GM23338 (cell line): ENCODE data around the gene VPS50. TPM values are rescaled to one million over a fixed set of nuclear protein-coding genes. Genes with fewer than 3 reads are reported as not detected.

Experiments used
- ATAC-seq: fragments of 200-7000 bp; cut with Tn5 transposase; 3 replicates; pipeline ENCODE4 v1.9.1; 2020
- DNase-seq: peaks from one replicate; pipeline ENCODE4 v3.0.0-alpha.2; 2015; ENCODE audit warnings: low spot score
- H2AFZ ChIP-seq: fragments of 200-600 bp; sonication (generic); 2 replicates; pipeline ENCODE4 v1.8.0; 2016; ENCODE audit warnings: antibody characterized with exemption, mild to moderate bottlenecking, moderate library complexity
- H3F3A ChIP-seq: fragments of 200-600 bp; sonication (generic); replicated peaks from 2 replicates; pipeline ENCODE4 v1.8.0; 2017; ENCODE audit warnings: antibody characterized with exemption, mixed run types, low read depth
- H3K27ac ChIP-seq: fragments of 200-600 bp; sonication (generic); 2 replicates; pipeline ENCODE4 v1.6.1; 2016; ENCODE audit warnings: low read depth
- H3K27me3 ChIP-seq: fragments of 200-600 bp; sonication (generic); 2 replicates; pipeline ENCODE4 v1.8.0; 2016; ENCODE audit warnings: mild to moderate bottlenecking, mixed run types, moderate library complexity; ENCODE audit not compliant: insufficient read depth
- H3K36me3 ChIP-seq: fragments of 200-600 bp; sonication (generic); 2 replicates; pipeline ENCODE4 v1.8.0; 2016; ENCODE audit warnings: mild to moderate bottlenecking; ENCODE audit not compliant: insufficient read depth
- H3K4me1 ChIP-seq: fragments of 200-600 bp; sonication (generic); 2 replicates; pipeline ENCODE4 v1.8.0; 2016; ENCODE audit warnings: mild to moderate bottlenecking, moderate library complexity; ENCODE audit not compliant: insufficient read depth
- H3K4me2 ChIP-seq: fragments of 200-600 bp; sonication (generic); 2 replicates; pipeline ENCODE4 v1.7.1; 2017; ENCODE audit warnings: mixed run types
- H3K4me3 ChIP-seq: fragments of 200-600 bp; sonication (generic); 2 replicates; pipeline ENCODE4 v1.6.1; 2016; ENCODE audit warnings: mixed run types
- H3K79me2 ChIP-seq: fragments of 200-600 bp; sonication (generic); replicated peaks from 2 replicates; pipeline ENCODE4 v1.8.0; 2017; ENCODE audit warnings: mild to moderate bottlenecking; ENCODE audit not compliant: insufficient read depth
- H3K9me2 ChIP-seq: fragments of 200-600 bp; sonication (generic); 2 replicates; pipeline ENCODE4 v1.8.0; 2017; ENCODE audit not compliant: insufficient read depth
- H4K20me1 ChIP-seq: fragments of 200-600 bp; sonication (generic); replicated peaks from 2 replicates; pipeline ENCODE4 v1.8.0; 2017; ENCODE audit warnings: mild to moderate bottlenecking; ENCODE audit not compliant: insufficient read depth
- H3K27ac Mint-ChIP-seq: 2 replicates; pipeline ENCODE4 v1.8.0; 2020; ENCODE audit warnings: inconsistent platforms, mild to moderate bottlenecking, moderate library complexity, mixed read lengths
- H3K27me3 Mint-ChIP-seq: 3 replicates; pipeline ENCODE4 v1.8.0; 2022; ENCODE audit warnings: low read depth, mild to moderate bottlenecking, moderate library complexity, mixed read lengths, inconsistent platforms; ENCODE audit not compliant: insufficient read depth, poor library complexity
- H3K36me3 Mint-ChIP-seq: 3 replicates; pipeline ENCODE4 v1.8.0; 2021; ENCODE audit warnings: low read depth, mild to moderate bottlenecking, inconsistent platforms, moderate library complexity, mixed read lengths
- H3K4me1 Mint-ChIP-seq: 3 replicates; pipeline ENCODE4 v1.8.0; 2020; ENCODE audit warnings: mild to moderate bottlenecking, inconsistent platforms, mixed read lengths
- H3K4me3 Mint-ChIP-seq: 3 replicates; pipeline ENCODE4 v1.8.0; 2021; ENCODE audit warnings: moderate library complexity, mild to moderate bottlenecking, inconsistent platforms, mixed read lengths
- H3K9me3 Mint-ChIP-seq: 3 replicates; pipeline ENCODE4 v1.8.0; 2020; ENCODE audit warnings: moderate library complexity, mild to moderate bottlenecking, inconsistent platforms, mixed read lengths
- CREB1 ChIP-seq: fragments of 250-450 bp; sonication (Bioruptor Pico); IDR thresholded peaks from 2 replicates; pipeline ENCODE4 v1.5.0; 2020; ENCODE audit warnings: low read depth, mild to moderate bottlenecking, moderate library complexity
- CTCF ChIP-seq, 2 experiments: fragments of 200-600 bp in 1 of 2; sonication (generic) in 1 of 2; conservative IDR thresholded peaks; 2 replicates each; pipeline versions ENCODE4 v1.5.1 to v1.6.1; 2016 to 2017; ENCODE audit warnings: antibody characterized with exemption in 2 of 2, low read depth in 2 of 2, mild to moderate bottlenecking in 2 of 2, moderate library complexity in 1 of 2
- EZH2 ChIP-seq: fragments of 200-600 bp; sonication (generic); IDR thresholded peaks from one replicate; pipeline ENCODE4 v1.8.0; 2017; ENCODE audit warnings: antibody characterized with exemption, mild to moderate bottlenecking, low read depth; ENCODE audit not compliant: unreplicated experiment
- JUNB ChIP-seq: IDR thresholded peaks from one replicate; pipeline ENCODE4 v1.6.1; 2016; ENCODE audit warnings: antibody characterized with exemption; ENCODE audit not compliant: unreplicated experiment
- NANOG ChIP-seq: IDR thresholded peaks from 2 replicates; pipeline ENCODE4 v1.6.1; 2016; ENCODE audit warnings: antibody characterized with exemption, borderline replicate concordance
- POLR2AphosphoS5 ChIP-seq: IDR thresholded peaks from 2 replicates; pipeline ENCODE4 v1.6.1; 2016; ENCODE audit warnings: antibody characterized with exemption, low read depth
- STAT1 ChIP-seq: IDR thresholded peaks from one replicate; pipeline ENCODE4 v1.6.1; 2016; ENCODE audit warnings: antibody characterized with exemption; ENCODE audit not compliant: unreplicated experiment
- ZNF114 ChIP-seq: fragments of 250-450 bp; sonication (Bioruptor Pico); IDR thresholded peaks from 2 replicates; pipeline ENCODE4 v1.5.0; 2020; ENCODE audit warnings: mild to moderate bottlenecking, moderate library complexity
- ZNF462 ChIP-seq: fragments of 250-450 bp; sonication (Bioruptor Pico); IDR thresholded peaks from 2 replicates; pipeline ENCODE4 v1.5.0; 2020; ENCODE audit warnings: mild to moderate bottlenecking, moderate library complexity
- polyA plus RNA-seq: library from polyadenylated mRNA; unstranded; fragments of >200 nt; fragmentation: Nextera tagmentation; extraction: Ambion mirVana; gene quantifications from 2 replicates; pipeline ENCODE4 v1.2.1, GENCODE V29; 2016
- total RNA-seq: library from RNA; depleted of rRNA; stranded (reverse); fragments of >200 nt; shearing (Covaris generic); gene quantifications from 2 replicates; pipeline ENCODE4 v1.2.3, GENCODE V29; 2014
- TF ChIP-seq, protein P1 (sequence below): IDR thresholded peaks from 2 replicates; pipeline ENCODE4 v1.6.1; 2016; ENCODE audit warnings: antibody characterized with exemption
- TF ChIP-seq, protein P2 (sequence below): IDR thresholded peaks from one replicate; pipeline ENCODE4 v1.6.1; 2018; ENCODE audit warnings: antibody characterized with exemption; ENCODE audit not compliant: unreplicated experiment

VPS50 gene
- total and polyA plus RNA-seq, 2 experiments from 2014 or later, result 4.3 to 12.3 TPM

- no peak for TF ChIP-seq ZNF462 (CRISPR knock-in tag)
- no peak for TF ChIP-seq POLR2AphosphoS5
- no peak for TF ChIP-seq JUNB
- no peak for TF ChIP-seq STAT1
These were observed 118.2 kb downstream of the VPS50 start (continued) for GRCh38 chr7:93350338-93350737.

DNA sequence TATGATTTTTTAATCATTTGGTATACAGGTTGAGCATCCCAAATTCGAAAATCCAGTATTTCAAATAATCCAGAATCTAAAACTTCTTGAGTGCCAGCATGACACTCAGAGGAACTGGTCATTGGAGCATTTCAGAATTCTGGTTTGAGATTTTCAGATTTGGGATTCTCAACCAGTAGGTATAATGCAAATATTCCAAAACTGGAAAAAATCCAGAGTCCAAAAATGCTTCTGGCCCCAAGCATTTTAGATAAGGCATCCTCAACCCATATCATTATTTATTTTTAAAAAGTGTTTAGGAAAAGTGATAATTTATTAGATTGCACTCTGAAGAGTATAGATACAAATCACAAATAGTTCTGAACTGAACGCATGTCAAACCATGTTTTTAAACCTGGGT lies 120.7 kb downstream of the VPS50 start:
- no peaks in the 10 kb centered on the region for H3K9me3 Mint-ChIP-seq
- Histone ChIP-seq H3K4me2 (no peak overlapping the region), H3K27ac (no peak overlapping the region), H4K20me1 (no peaks in the 10 kb centered on the region), H2AFZ (no peak overlapping the region), H3K36me3 (no peaks in the 10 kb centered on the region), H3K27me3 (no peaks in the 10 kb centered on the region), H3F3A (no peaks in the 10 kb centered on the region), H3K4me1 (no peaks in the 10 kb centered on the region), H3K9me2 (no peaks in the 10 kb centered on the region), H3K79me2 (no peaks in the 10 kb centered on the region), H3K4me3 (no peak overlapping the region)
- H3K4me3 Mint-ChIP-seq, result no peak overlapping the region
- H3K27me3 Mint-ChIP-seq, result no peaks in the 10 kb centered on the region
- no peak overlapping the region for H3K27ac Mint-ChIP-seq
- DNase-seq (no peak), ATAC-seq (no peak)
- peaks cover 10% of the 10 kb centered on the region; the same call in 2 of the 3 replicates for H3K4me1 Mint-ChIP-seq
- no peaks in the 10 kb centered on the region; the same call in 2 of the 3 replicates for H3K36me3 Mint-ChIP-seq
- TF ChIP-seq CREB1 (CRISPR knock-in tag), result no peak
- no peak for TF ChIP-seq ZNF114 (CRISPR knock-in tag)
- TF ChIP-seq, protein P1, sequence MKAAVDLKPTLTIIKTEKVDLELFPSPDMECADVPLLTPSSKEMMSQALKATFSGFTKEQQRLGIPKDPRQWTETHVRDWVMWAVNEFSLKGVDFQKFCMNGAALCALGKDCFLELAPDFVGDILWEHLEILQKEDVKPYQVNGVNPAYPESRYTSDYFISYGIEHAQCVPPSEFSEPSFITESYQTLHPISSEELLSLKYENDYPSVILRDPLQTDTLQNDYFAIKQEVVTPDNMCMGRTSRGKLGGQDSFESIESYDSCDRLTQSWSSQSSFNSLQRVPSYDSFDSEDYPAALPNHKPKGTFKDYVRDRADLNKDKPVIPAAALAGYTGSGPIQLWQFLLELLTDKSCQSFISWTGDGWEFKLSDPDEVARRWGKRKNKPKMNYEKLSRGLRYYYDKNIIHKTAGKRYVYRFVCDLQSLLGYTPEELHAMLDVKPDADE, result no peak
- TF ChIP-seq CTCF (conservative IDR thresholded peaks at IDR 0.05; ENCODE audit: low read depth in 2 of 2), result no peak
- no peak for TF ChIP-seq JUNB
- TF ChIP-seq NANOG, result no peak
- TF ChIP-seq, protein P2, sequence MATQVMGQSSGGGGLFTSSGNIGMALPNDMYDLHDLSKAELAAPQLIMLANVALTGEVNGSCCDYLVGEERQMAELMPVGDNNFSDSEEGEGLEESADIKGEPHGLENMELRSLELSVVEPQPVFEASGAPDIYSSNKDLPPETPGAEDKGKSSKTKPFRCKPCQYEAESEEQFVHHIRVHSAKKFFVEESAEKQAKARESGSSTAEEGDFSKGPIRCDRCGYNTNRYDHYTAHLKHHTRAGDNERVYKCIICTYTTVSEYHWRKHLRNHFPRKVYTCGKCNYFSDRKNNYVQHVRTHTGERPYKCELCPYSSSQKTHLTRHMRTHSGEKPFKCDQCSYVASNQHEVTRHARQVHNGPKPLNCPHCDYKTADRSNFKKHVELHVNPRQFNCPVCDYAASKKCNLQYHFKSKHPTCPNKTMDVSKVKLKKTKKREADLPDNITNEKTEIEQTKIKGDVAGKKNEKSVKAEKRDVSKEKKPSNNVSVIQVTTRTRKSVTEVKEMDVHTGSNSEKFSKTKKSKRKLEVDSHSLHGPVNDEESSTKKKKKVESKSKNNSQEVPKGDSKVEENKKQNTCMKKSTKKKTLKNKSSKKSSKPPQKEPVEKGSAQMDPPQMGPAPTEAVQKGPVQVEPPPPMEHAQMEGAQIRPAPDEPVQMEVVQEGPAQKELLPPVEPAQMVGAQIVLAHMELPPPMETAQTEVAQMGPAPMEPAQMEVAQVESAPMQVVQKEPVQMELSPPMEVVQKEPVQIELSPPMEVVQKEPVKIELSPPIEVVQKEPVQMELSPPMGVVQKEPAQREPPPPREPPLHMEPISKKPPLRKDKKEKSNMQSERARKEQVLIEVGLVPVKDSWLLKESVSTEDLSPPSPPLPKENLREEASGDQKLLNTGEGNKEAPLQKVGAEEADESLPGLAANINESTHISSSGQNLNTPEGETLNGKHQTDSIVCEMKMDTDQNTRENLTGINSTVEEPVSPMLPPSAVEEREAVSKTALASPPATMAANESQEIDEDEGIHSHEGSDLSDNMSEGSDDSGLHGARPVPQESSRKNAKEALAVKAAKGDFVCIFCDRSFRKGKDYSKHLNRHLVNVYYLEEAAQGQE, result no peak
- TF ChIP-seq STAT1, result no peak
- TF ChIP-seq EZH2, result no peak
